Gastrocnemius medialis (tissue), 4 donors: ENCODE results near the gene GALNT9.

ENCODE experiments used
- CTCF ChIP-seq, 5 experiments: fragments of 450-650 bp in 3 of 5; fragments of 200-600 bp in 2 of 5; sonication (generic) in 2 of 5; IDR thresholded peaks in 4 of 5; conservative IDR thresholded peaks in 1 of 5; 1 replicate in 4 of 5; 2 replicates in 1 of 5; pipeline ENCODE4 v1.5.1; 2016 to 2019; ENCODE audit warnings: antibody characterized with exemption in 5 of 5, mild to moderate bottlenecking in 3 of 5, moderate library complexity in 3 of 5
- POLR2A ChIP-seq, 2 donors: fragments of 450-650 bp; IDR thresholded peaks; one replicate each; pipeline ENCODE4 v1.6.1; 2017; ENCODE audit warnings: antibody characterized with exemption in 2 of 2, mild to moderate bottlenecking in 2 of 2, moderate library complexity in 2 of 2

DNA sequence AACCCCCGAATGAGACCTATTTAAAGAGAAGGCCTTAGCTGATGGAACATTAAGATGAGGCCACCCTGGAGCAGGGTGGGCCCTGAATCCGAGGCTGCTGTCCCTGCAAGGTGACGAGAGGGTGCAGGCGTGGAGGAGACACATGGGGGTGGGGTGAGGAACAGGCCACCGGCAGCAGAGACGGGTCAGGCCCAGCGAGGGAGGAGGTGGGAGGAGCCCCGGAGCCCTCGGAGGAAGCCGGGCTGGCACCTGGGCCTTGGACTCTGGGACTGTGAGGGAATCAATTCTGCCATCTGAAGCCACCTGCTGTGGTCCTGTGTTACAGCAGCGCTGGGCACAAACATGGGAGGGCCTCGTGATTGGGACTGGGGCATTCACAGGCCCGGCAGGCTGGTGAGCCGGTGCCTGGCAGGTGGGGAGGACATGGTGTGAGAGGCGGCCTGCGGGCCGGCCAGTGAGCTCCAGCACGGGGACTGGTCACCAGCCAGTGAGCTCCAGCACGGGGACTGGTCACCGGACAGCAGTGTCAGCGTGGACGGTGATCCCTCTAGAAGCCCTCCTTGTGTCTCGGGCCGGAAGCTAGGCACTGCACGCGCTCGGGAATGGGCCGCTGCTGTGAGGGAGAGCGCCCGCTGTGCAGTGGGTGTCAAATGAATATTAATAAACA is 138.4 kb downstream of the GALNT9 start:
- TF ChIP-seq POLR2A (IDR thresholded peaks at IDR 0.05) (no peak), CTCF (IDR thresholded peaks at IDR 0.05 in 4 of 5, conservative IDR thresholded peaks at IDR 0.05 in 1 of 5) (no peak)
